ENCODE data around the gene SLX4IP.

SLX4IP gene

DNA sequence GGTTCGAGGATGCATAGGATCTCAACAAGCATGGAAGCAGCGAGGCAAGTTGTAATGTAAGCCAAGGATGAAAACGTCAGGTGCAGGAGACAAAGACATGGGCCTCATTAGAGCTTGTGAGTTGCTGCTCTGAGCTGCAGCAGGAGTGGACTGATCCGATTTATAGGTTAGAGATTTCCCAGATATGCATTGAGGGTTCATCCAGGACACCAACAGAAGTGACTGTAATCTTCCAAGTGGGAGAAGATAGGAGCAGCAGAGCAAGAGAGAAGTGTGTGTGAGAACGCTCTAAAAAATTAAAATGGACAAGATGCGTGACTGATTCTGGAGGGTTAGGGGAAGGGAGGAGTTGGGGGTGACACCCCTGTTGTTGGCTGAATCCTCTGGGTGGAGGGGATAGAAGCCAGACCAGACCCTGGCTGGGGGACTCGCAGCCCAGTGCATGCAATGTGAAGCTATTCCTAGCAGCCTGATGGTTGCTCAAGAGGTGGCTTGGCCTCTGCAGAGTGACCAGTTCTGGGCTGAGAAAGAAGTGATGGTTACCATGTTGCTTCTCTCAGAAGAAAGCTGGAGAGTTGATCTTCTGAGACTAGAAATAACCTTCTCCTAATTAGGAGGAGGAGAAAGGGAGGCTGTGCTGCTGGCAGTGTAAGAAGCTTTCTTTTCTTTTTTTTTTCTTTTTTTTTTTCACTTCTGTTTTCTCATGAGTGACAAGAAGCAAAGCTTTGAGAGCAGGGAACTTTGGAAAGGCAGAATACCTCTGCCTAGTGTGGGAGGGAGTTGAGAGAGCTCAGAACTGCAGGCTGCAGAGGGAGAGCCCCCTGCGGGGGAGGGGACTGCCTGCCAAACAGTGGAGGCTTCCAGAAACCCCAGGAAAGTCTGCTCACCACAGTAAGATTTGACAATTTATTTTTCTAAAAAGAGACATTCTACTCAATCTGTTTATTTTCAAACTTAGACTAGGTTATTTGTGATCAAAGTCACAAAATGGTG lies 116.9 kb downstream of the SLX4IP start:
- DNase-seq (ENCODE audit: low read depth): peak; percentile 41
- no peak overlapping the region for H3K4me3 ChIP-seq (ENCODE audit: low read depth, low read length)
- TF ChIP-seq CTCF (IDR thresholded peaks at IDR 0.05; ENCODE audit: insufficient read depth, low read depth, low read length, missing control alignments): no peak

GRCh38 chr20:10553326-10553984 lies 118.3 kb downstream of the SLX4IP start:
- peak; percentile 71 for DNase-seq (ENCODE audit: low read depth)
- peak; percentile 72 for TF ChIP-seq CTCF (IDR thresholded peaks at IDR 0.05; ENCODE audit: insufficient read depth, low read depth, low read length, missing control alignments)
- H3K4me3 ChIP-seq (ENCODE audit: low read depth, low read length): no peak overlapping the region

DNA sequence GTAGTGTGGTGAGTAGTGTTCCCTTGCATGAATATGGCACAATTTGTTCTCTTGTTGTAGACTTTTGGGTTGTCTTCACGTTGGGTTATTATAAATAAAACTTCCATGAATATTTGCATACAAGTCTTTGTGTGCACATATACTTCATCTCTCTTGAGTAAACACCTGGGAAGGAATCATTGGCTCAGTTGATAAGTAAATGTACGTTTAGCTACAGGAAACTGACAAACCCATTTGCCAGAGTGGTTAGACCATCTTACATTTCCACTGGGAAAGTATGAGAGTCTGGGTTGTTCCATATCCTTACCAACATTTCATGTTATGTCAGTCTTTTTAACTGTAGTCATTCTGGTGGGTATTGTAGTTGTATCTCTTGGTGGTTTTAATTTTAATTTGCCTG lies 119.2 kb downstream of the SLX4IP start:
- no peak overlapping the region for H3K4me3 ChIP-seq (ENCODE audit: low read depth, low read length)
- DNase-seq (ENCODE audit: low read depth): no peak
- no peak for TF ChIP-seq CTCF (IDR thresholded peaks at IDR 0.05; ENCODE audit: insufficient read depth, low read depth, low read length, missing control alignments)

GRCh38 chr20:10555393-10555792 lies 120.3 kb downstream of the SLX4IP start:
- H3K4me3 ChIP-seq (ENCODE audit: low read depth, low read length): no peak overlapping the region
- DNase-seq (ENCODE audit: low read depth): no peak
- TF ChIP-seq CTCF (IDR thresholded peaks at IDR 0.05; ENCODE audit: insufficient read depth, low read depth, low read length, missing control alignments): no peak

DNA sequence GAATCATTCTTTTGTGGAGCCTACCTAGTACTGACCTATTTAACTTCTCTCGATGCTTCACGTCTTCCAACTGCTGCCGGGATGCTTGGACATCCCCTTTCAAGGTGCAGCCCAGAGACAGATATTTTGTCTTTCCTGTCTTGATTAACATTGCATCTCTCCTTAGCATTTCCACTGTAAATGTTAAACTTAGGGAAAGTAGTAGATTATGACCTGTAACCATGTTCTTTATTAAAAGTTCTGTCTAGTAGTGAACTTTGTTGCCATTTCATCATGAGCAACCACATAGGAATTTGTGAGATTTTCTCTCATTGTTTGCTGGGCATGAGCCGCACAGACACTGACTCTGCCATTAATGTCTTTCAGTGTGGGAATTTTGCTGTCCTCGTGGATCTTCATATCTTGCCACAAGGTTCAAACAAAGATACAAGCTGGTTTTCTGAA lies 120.8 kb downstream of the SLX4IP start:
- TF ChIP-seq CTCF (IDR thresholded peaks at IDR 0.05; ENCODE audit: insufficient read depth, low read depth, low read length, missing control alignments): no peak
- no peak for DNase-seq (ENCODE audit: low read depth)
- no peak overlapping the region for H3K4me3 ChIP-seq (ENCODE audit: low read depth, low read length)

- H3K4me3 ChIP-seq (ENCODE audit: low read depth, low read length): no peak overlapping the region
- TF ChIP-seq CTCF (IDR thresholded peaks at IDR 0.05; ENCODE audit: insufficient read depth, low read depth, low read length, missing control alignments): no peak
- no peak for DNase-seq (ENCODE audit: low read depth)
These were observed 121.5 kb downstream of the SLX4IP start for GRCh38 chr20:10556519-10557083.

Data from GM12865 (cell line).